ENCODE data around the gene CENPO.

CENPO gene

DNA sequence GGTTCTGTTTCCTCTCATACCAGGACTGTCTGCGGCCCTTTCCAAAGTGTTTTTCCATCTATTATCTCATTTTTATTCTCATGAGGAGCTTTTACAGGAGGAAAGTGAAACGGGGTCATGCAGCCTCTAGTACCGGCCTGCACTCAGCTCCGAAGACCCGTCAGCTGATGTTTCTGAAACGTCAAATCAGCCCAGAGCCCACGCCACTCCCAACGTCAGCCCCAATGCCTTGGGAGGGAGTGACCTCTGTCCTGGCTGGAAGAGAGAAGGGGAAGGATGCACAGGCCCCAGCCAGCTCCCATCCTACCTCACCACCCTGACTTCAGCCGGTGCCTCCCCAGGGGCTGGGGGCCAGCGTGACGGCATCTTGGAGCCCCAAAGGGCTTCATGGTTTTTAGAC lies 68.3 kb downstream of the CENPO start:
- TF ChIP-seq SIN3A (IDR thresholded peaks at IDR 0.05; ENCODE audit: borderline replicate concordance, insufficient read depth, low read length), result no peak
- no peak for TF ChIP-seq FOXP2 (optimal IDR thresholded peaks at IDR 0.05; ENCODE audit: borderline replicate concordance, extremely low read depth, extremely low read length, insufficient read depth)
- TF ChIP-seq TAF1 (IDR thresholded peaks at IDR 0.05; ENCODE audit: borderline replicate concordance, insufficient read depth, low read length), result no peak
- TF ChIP-seq, protein P1, sequence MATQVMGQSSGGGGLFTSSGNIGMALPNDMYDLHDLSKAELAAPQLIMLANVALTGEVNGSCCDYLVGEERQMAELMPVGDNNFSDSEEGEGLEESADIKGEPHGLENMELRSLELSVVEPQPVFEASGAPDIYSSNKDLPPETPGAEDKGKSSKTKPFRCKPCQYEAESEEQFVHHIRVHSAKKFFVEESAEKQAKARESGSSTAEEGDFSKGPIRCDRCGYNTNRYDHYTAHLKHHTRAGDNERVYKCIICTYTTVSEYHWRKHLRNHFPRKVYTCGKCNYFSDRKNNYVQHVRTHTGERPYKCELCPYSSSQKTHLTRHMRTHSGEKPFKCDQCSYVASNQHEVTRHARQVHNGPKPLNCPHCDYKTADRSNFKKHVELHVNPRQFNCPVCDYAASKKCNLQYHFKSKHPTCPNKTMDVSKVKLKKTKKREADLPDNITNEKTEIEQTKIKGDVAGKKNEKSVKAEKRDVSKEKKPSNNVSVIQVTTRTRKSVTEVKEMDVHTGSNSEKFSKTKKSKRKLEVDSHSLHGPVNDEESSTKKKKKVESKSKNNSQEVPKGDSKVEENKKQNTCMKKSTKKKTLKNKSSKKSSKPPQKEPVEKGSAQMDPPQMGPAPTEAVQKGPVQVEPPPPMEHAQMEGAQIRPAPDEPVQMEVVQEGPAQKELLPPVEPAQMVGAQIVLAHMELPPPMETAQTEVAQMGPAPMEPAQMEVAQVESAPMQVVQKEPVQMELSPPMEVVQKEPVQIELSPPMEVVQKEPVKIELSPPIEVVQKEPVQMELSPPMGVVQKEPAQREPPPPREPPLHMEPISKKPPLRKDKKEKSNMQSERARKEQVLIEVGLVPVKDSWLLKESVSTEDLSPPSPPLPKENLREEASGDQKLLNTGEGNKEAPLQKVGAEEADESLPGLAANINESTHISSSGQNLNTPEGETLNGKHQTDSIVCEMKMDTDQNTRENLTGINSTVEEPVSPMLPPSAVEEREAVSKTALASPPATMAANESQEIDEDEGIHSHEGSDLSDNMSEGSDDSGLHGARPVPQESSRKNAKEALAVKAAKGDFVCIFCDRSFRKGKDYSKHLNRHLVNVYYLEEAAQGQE (IDR thresholded peaks at IDR 0.05; ENCODE audit: insufficient read depth in 1 of 2, low read depth in 2 of 2, low read length in 2 of 2), result no peak
- no peak for TF ChIP-seq POLR2AphosphoS5 (IDR thresholded peaks at IDR 0.05; ENCODE audit: low read depth, low read length)

GRCh38 chr2:24863641-24864040 lies 70.4 kb downstream of the CENPO start:
- TF ChIP-seq TAF1 (IDR thresholded peaks at IDR 0.05; ENCODE audit: borderline replicate concordance, insufficient read depth, low read length) (no peak), SIN3A (IDR thresholded peaks at IDR 0.05; ENCODE audit: borderline replicate concordance, insufficient read depth, low read length) (no peak), FOXP2 (optimal IDR thresholded peaks at IDR 0.05; ENCODE audit: borderline replicate concordance, extremely low read depth, extremely low read length, insufficient read depth) (no peak), POLR2AphosphoS5 (IDR thresholded peaks at IDR 0.05; ENCODE audit: low read depth, low read length) (no peak)
- TF ChIP-seq, protein P1 (IDR thresholded peaks at IDR 0.05; ENCODE audit: insufficient read depth in 1 of 2, low read depth in 2 of 2, low read length in 2 of 2), result no peak

DNA sequence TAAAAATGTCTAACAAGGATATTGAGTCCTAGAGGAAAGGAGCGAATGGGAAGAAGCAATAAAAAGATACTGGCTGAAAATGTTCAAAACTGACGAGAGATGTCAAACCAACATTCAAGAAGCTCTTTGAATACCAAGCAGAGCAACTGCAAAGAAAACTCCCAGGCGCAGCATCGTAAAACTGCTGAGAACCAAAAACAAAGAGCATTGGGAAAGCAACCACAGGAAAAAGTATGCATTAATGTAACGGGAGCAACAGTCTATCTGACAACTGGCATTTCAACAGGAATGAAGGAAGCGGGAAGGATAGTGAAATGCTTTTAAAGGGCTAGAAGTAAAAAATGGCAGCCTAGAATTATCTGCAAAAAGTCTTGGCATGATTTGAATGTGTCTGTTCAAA lies 73.7 kb downstream of the CENPO start:
- TF ChIP-seq FOXP2 (optimal IDR thresholded peaks at IDR 0.05; ENCODE audit: borderline replicate concordance, extremely low read depth, extremely low read length, insufficient read depth), result no peak
- TF ChIP-seq POLR2AphosphoS5 (IDR thresholded peaks at IDR 0.05; ENCODE audit: low read depth, low read length), result no peak
- TF ChIP-seq TAF1 (IDR thresholded peaks at IDR 0.05; ENCODE audit: borderline replicate concordance, insufficient read depth, low read length), result no peak
- TF ChIP-seq SIN3A (IDR thresholded peaks at IDR 0.05; ENCODE audit: borderline replicate concordance, insufficient read depth, low read length), result no peak
- TF ChIP-seq, protein P1 (IDR thresholded peaks at IDR 0.05; ENCODE audit: insufficient read depth in 1 of 2, low read depth in 2 of 2, low read length in 2 of 2), result no peak

- no peak for TF ChIP-seq TAF1 (IDR thresholded peaks at IDR 0.05; ENCODE audit: borderline replicate concordance, insufficient read depth, low read length)
- no peak for TF ChIP-seq SIN3A (IDR thresholded peaks at IDR 0.05; ENCODE audit: borderline replicate concordance, insufficient read depth, low read length)
- no peak for TF ChIP-seq FOXP2 (optimal IDR thresholded peaks at IDR 0.05; ENCODE audit: borderline replicate concordance, extremely low read depth, extremely low read length, insufficient read depth)
Observed at GRCh38 chr2:24870440-24870839, 77.2 kb downstream of the CENPO start.

- TF ChIP-seq, protein P1 (IDR thresholded peaks at IDR 0.05; ENCODE audit: insufficient read depth in 1 of 2, low read depth in 2 of 2, low read length in 2 of 2), result no peak
- TF ChIP-seq POLR2AphosphoS5 (IDR thresholded peaks at IDR 0.05; ENCODE audit: low read depth, low read length) (no peak), TAF1 (IDR thresholded peaks at IDR 0.05; ENCODE audit: borderline replicate concordance, insufficient read depth, low read length) (no peak), SIN3A (IDR thresholded peaks at IDR 0.05; ENCODE audit: borderline replicate concordance, insufficient read depth, low read length) (no peak), FOXP2 (optimal IDR thresholded peaks at IDR 0.05; ENCODE audit: borderline replicate concordance, extremely low read depth, extremely low read length, insufficient read depth) (no peak)
Observed at GRCh38 chr2:24870891-24871705, 77.9 kb downstream of the CENPO start.
